Brain microvascular endothelial cell (primary cell): Measurements from ENCODE around the gene TSPEAR.

ENCODE experiments used
- DNase-seq: peaks from one replicate; pipeline ENCODE4 v3.0.0-alpha.2; 2020
- H3K27ac ChIP-seq: fragments of 250-450 bp; sonication (Bioruptor Pico); 2 replicates; pipeline ENCODE4 v1.5.1; 2020; ENCODE audit warnings: mild to moderate bottlenecking, moderate library complexity
- H3K27me3 ChIP-seq: fragments of 250-450 bp; sonication (Bioruptor Pico); replicated peaks from 2 replicates; pipeline ENCODE4 v1.5.1; 2020; ENCODE audit warnings: mild to moderate bottlenecking
- H3K36me3 ChIP-seq: fragments of 250-450 bp; sonication (Bioruptor Pico); replicated peaks from 2 replicates; pipeline ENCODE4 v1.5.1; 2020; ENCODE audit warnings: mild to moderate bottlenecking
- H3K4me3 ChIP-seq: 2 replicates; pipeline ENCODE4 v1.5.1; 2011; ENCODE audit warnings: low read depth, mild to moderate bottlenecking, control low read depth, low read length, moderate library complexity
- in situ Hi-C: cut with HindIII; loops from 2 replicates; pipeline ENCODE4 v1.10.0; 2017; ENCODE audit warnings: low sequenced_read_pairs, low pct_ligation_motif_present
- TF ChIP-seq, protein P1 (sequence below): IDR thresholded peaks from 2 replicates; pipeline ENCODE4 v1.5.1; 2011; ENCODE audit warnings: low read depth, mild to moderate bottlenecking, moderate library complexity, low read length, control low read depth, inconsistent platforms; ENCODE audit errors: missing control alignments

Gene TSPEAR

GRCh38 chr21:44513389-44514217, 197.8 kb downstream of the TSPEAR start:
- no peaks in the 10 kb centered on the region for H3K36me3 ChIP-seq
- H3K27me3 ChIP-seq = no peaks in the 10 kb centered on the region
- no peak overlapping the region for H3K4me3 ChIP-seq
- in situ Hi-C loops = no loop called here
- no peak overlapping the region for H3K27ac ChIP-seq
- TF ChIP-seq, protein P1, sequence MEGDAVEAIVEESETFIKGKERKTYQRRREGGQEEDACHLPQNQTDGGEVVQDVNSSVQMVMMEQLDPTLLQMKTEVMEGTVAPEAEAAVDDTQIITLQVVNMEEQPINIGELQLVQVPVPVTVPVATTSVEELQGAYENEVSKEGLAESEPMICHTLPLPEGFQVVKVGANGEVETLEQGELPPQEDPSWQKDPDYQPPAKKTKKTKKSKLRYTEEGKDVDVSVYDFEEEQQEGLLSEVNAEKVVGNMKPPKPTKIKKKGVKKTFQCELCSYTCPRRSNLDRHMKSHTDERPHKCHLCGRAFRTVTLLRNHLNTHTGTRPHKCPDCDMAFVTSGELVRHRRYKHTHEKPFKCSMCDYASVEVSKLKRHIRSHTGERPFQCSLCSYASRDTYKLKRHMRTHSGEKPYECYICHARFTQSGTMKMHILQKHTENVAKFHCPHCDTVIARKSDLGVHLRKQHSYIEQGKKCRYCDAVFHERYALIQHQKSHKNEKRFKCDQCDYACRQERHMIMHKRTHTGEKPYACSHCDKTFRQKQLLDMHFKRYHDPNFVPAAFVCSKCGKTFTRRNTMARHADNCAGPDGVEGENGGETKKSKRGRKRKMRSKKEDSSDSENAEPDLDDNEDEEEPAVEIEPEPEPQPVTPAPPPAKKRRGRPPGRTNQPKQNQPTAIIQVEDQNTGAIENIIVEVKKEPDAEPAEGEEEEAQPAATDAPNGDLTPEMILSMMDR = no peak
- DNase-seq = no peak

GRCh38 chr21:44512496-44513388, 198.6 kb downstream of the TSPEAR start:
- Histone ChIP-seq H3K27ac (no peak overlapping the region), H3K27me3 (no peaks in the 10 kb centered on the region), H3K4me3 (no peak overlapping the region), H3K36me3 (no peaks in the 10 kb centered on the region)
- TF ChIP-seq, protein P1 = no peak
- DNase-seq = no peak
- in situ Hi-C loops = no loop called here

DNA sequence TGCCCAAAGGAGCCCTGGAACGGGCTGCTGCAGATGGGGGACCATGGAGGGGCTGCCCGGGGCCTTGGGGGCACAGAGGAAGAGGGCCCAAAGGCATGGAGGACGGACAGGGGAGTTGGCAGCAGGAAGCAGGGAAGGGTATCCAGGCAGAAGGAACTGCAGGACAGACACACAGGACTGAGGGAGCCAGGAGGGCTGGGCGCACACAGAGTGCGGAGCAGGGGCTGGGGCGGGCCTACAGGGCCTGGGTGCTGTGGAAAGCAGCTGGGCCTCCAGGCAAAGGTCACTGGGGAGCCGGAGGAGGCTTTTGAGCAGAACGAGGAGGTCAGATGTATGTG, 199.5 kb downstream of the TSPEAR start:
- no peak overlapping the region for H3K27ac ChIP-seq
- H3K27me3 ChIP-seq = peaks cover 3% of the 10 kb centered on the region
- in situ Hi-C loops = no loop called here
- DNase-seq = no peak
- no peaks in the 10 kb centered on the region for H3K36me3 ChIP-seq
- H3K4me3 ChIP-seq = no peak overlapping the region
- TF ChIP-seq, protein P1 = no peak

DNA sequence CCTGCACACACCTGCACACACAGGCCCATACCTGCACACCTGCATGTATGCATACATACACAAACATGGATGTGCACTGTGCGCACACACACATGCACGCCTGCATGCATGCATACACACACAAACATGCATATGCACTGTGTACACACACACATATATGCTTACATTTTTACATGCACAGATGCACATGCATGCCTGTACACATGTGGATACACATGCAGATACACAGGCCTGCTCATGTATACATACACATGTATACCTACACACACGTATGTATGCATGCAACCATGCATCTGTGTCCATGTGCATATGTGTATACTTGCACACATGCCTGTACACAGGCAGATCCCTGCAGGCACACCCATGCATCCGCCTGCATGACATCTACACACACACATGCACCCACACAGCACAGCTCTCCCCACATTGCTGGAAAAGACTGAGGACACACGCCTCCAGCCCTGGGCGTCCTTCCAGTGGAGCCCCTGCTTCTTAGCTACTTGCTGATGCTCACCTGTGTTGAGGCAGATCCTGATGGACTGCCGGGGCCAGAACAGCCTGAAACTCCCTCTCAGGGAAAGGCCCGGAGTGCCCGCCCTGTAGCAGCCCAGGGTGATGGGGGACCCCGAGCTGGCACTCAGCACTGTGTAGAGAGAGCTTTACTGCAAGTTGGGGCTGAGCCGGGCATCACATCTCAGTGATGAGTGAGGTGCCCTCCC, 200.0 kb downstream of the TSPEAR start:
- Histone ChIP-seq H3K27me3 (peaks cover 4% of the 10 kb centered on the region), H3K36me3 (no peaks in the 10 kb centered on the region), H3K27ac (no peak overlapping the region), H3K4me3 (no peak overlapping the region)
- TF ChIP-seq, protein P1 = no peak
- in situ Hi-C loops = no loop called here
- DNase-seq = no peak

GRCh38 chr21:44510508-44511218, 200.7 kb downstream of the TSPEAR start:
- in situ Hi-C loops = no loop called here
- TF ChIP-seq, protein P1 = peak; percentile 82
- H3K27ac ChIP-seq = no peak overlapping the region
- H3K27me3 ChIP-seq = peaks cover 4% of the 10 kb centered on the region
- no peaks in the 10 kb centered on the region for H3K36me3 ChIP-seq
- peak; percentile 7 for DNase-seq
- no peak overlapping the region for H3K4me3 ChIP-seq
